Vagina (tissue), 2 donors: ENCODE data around the gene GIPC3. TPM values are rescaled to one million over a fixed set of nuclear protein-coding genes. Genes with fewer than 3 reads are reported as not detected.

ENCODE experiments used
- DNase-seq, 2 donors: peaks; one replicate each; pipeline ENCODE4 v3.0.0-alpha.2; 2017; ENCODE audit errors: extremely low spot score in 2 of 2
- H3K27ac ChIP-seq: fragments of 200-600 bp; sonication (generic); one replicate; pipeline ENCODE4 v1.5.1; 2019
- H3K27me3 ChIP-seq: fragments of 200-600 bp; sonication (generic); one replicate; pipeline ENCODE4 v1.5.1; 2019
- H3K36me3 ChIP-seq, 2 donors: fragments of 200-600 bp; sonication (generic); one replicate each; pipeline ENCODE4 v1.5.1; 2017 to 2019
- H3K4me1 ChIP-seq: fragments of 200-600 bp; sonication (generic); one replicate; pipeline ENCODE4 v1.5.1; 2019
- H3K4me3 ChIP-seq, 2 donors: fragments of 200-600 bp; sonication (generic); 1 replicate in 1 of 2; 2 replicates in 1 of 2; pipeline ENCODE4 v1.5.1; 2016 to 2019
- H3K9me3 ChIP-seq: fragments of 200-600 bp; sonication (generic); one replicate; pipeline ENCODE4 v1.5.1; 2019
- CTCF ChIP-seq, 3 experiments: fragments of 450-650 bp in 2 of 3; fragments of 200-600 bp in 1 of 3; sonication (generic) in 1 of 3; IDR thresholded peaks; one replicate each; pipeline ENCODE4 v1.5.1; 2017 to 2019; ENCODE audit warnings: antibody characterized with exemption in 3 of 3, mild to moderate bottlenecking in 2 of 3, moderate library complexity in 2 of 3
- POLR2A ChIP-seq, 2 donors: fragments of 450-650 bp; IDR thresholded peaks; one replicate each; pipeline ENCODE4 v1.6.1; 2017; ENCODE audit warnings: antibody characterized with exemption in 2 of 2, mild to moderate bottlenecking in 2 of 2, moderate library complexity in 2 of 2
- POLR2AphosphoS5 ChIP-seq, 2 donors: sonication (generic); formaldehyde crosslinking; IDR thresholded peaks; one replicate each; pipeline ENCODE4 v1.9.0; 2017; ENCODE audit warnings: antibody characterized with exemption in 2 of 2, mild to moderate bottlenecking in 2 of 2, low read depth in 1 of 2; ENCODE audit not compliant: insufficient read depth in 1 of 2
- intact Hi-C: fragments of 100-400 bp; cut with DNase I; formaldehyde crosslinking; loops from one replicate; pipeline ENCODE4 v1.15.1; 2023
- total RNA-seq: library from RNA; depleted of rRNA; stranded (reverse); fragments of >200 nt; gene quantifications from one replicate; pipeline ENCODE4 v1.2.3, GENCODE V29; 2016

Gene GIPC3
- total RNA-seq, 1 donor from 2014 or later = 0.25 TPM

GRCh38 chr19:3612901-3613741, 27.8 kb downstream of the GIPC3 start:
- H3K4me3 ChIP-seq = no peak overlapping the region
- DNase-seq = no peak
- intact Hi-C loops = no loop called here
- TF ChIP-seq POLR2A (IDR thresholded peaks at IDR 0.05) (no peak), POLR2AphosphoS5 (IDR thresholded peaks at IDR 0.05; ENCODE audit: insufficient read depth in 1 of 2, low read depth in 1 of 2) (no peak), CTCF (IDR thresholded peaks at IDR 0.05) (no peak)
- H3K27ac ChIP-seq = no peak overlapping the region
- H3K27me3 ChIP-seq = no peaks in the 10 kb centered on the region
- peaks cover 0 to 52% of the 10 kb centered on the region in 2 donors for H3K36me3 ChIP-seq
- H3K9me3 ChIP-seq = no peaks in the 10 kb centered on the region
- H3K4me1 ChIP-seq = peaks cover 17% of the 10 kb centered on the region

- TF ChIP-seq CTCF (IDR thresholded peaks at IDR 0.05) (no peak), POLR2AphosphoS5 (IDR thresholded peaks at IDR 0.05; ENCODE audit: insufficient read depth in 1 of 2, low read depth in 1 of 2) (no peak), POLR2A (IDR thresholded peaks at IDR 0.05) (no peak)
- Histone ChIP-seq H3K4me1 (peaks cover 20% of the 10 kb centered on the region), H3K4me3 (no peak overlapping the region), H3K27ac (no peak overlapping the region), H3K27me3 (no peaks in the 10 kb centered on the region), H3K9me3 (no peaks in the 10 kb centered on the region), H3K36me3 (peaks cover 0 to 52% of the 10 kb centered on the region in 2 donors)
- DNase-seq = no peak
- intact Hi-C loops = no loop called here
Observed at GRCh38 chr19:3613818-3614661, 28.8 kb downstream of the GIPC3 start.

GRCh38 chr19:3614858-3615505, 29.7 kb downstream of the GIPC3 start:
- H3K27me3 ChIP-seq = no peaks in the 10 kb centered on the region
- H3K36me3 ChIP-seq = peaks cover 0 to 61% of the 10 kb centered on the region in 2 donors
- DNase-seq = no peak
- H3K4me1 ChIP-seq = peaks cover 17% of the 10 kb centered on the region
- H3K27ac ChIP-seq = no peak overlapping the region
- H3K9me3 ChIP-seq = no peaks in the 10 kb centered on the region
- H3K4me3 ChIP-seq = no peak overlapping the region
- no peak for TF ChIP-seq POLR2A (IDR thresholded peaks at IDR 0.05)
- TF ChIP-seq POLR2AphosphoS5 (IDR thresholded peaks at IDR 0.05; ENCODE audit: insufficient read depth in 1 of 2, low read depth in 1 of 2) = no peak
- TF ChIP-seq CTCF (IDR thresholded peaks at IDR 0.05) = no peak
- intact Hi-C loops = loop anchor here (5.0 kb wide), 1 partner anchor 38 kb away; no protein-coding TSS in a partner anchor

- no peaks in the 10 kb centered on the region for H3K27me3 ChIP-seq
- H3K36me3 ChIP-seq = peaks cover 0 to 61% of the 10 kb centered on the region in 2 donors
- H3K4me1 ChIP-seq = peaks cover 17% of the 10 kb centered on the region
- intact Hi-C loops = loop anchor here (5.0 kb wide), 1 partner anchor 38 kb away; no protein-coding TSS in a partner anchor
- DNase-seq = no peak
- no peaks in the 10 kb centered on the region for H3K9me3 ChIP-seq
- H3K27ac ChIP-seq = no peak overlapping the region
- H3K4me3 ChIP-seq = no peak overlapping the region
- TF ChIP-seq POLR2AphosphoS5 (IDR thresholded peaks at IDR 0.05; ENCODE audit: insufficient read depth in 1 of 2, low read depth in 1 of 2) (no peak), CTCF (IDR thresholded peaks at IDR 0.05) (no peak), POLR2A (IDR thresholded peaks at IDR 0.05) (no peak)
Observed at GRCh38 chr19:3615524-3616135, 30.4 kb downstream of the GIPC3 start.
